SK-N-MC (cell line): Measurements from ENCODE around the gene PAK5.

Experiments used
- DNase-seq: peaks from one replicate; pipeline ENCODE4 v3.0.0-alpha.2; 2011; ENCODE audit warnings: low read depth, low spot score
- H3K27ac ChIP-seq: fragments of 200-600 bp; sonication (generic); 2 replicates; pipeline ENCODE4 v1.5.1; 2016; ENCODE audit warnings: mixed run types
- H3K36me3 ChIP-seq: fragments of 200-600 bp; sonication (generic); 2 replicates; pipeline ENCODE4 v1.6.1; 2017; ENCODE audit warnings: antibody characterized with exemption, low read length, mixed read lengths; ENCODE audit not compliant: insufficient read depth
- H3K4me3 ChIP-seq: fragments of 200-600 bp; sonication (generic); 2 replicates; pipeline ENCODE4 v1.5.1; 2016
- H3K9ac ChIP-seq: fragments of 200-600 bp; sonication (generic); 2 replicates; pipeline ENCODE4 v1.8.0; 2017; ENCODE audit warnings: mixed run types, mixed read lengths; ENCODE audit not compliant: insufficient read length
- H3K9me3 ChIP-seq: fragments of 200-600 bp; sonication (generic); 2 replicates; pipeline ENCODE4 v1.6.1; 2017; ENCODE audit warnings: low read depth, mild to moderate bottlenecking, antibody characterized with exemption, low read length, moderate library complexity, mixed read lengths
- FOXP2 ChIP-seq: optimal IDR thresholded peaks from 2 replicates; pipeline ENCODE3; 2011; ENCODE audit warnings: mild to moderate bottlenecking, moderate library complexity; ENCODE audit not compliant: insufficient read depth; ENCODE audit errors: extremely low read length, control extremely low read depth

Gene PAK5

DNA sequence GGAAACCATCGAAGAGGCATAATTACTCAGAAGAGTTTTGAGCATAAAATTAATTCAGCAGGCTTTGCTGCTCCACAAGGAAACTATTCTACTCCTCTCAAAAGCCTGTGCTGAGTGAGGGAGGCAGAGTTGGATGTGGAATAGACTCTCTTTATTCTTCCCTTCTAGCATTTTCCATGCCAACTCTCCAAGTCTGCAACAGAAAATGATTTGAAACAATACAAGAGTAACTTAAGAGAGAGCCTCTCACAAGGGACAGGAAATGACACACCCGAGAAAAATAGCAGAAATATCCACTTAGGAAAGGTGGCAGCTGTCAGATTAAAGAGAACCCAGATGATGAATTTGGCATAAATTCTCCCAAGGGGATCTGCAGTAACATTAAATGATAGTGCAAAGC, 350.8 kb downstream of the PAK5 start:
- Histone ChIP-seq H3K9me3 (no peaks in the 10 kb centered on the region), H3K36me3 (no peaks in the 10 kb centered on the region), H3K9ac (no peak overlapping the region), H3K4me3 (no peak overlapping the region), H3K27ac (no peak overlapping the region)
- TF ChIP-seq FOXP2, result no peak
- DNase-seq, result no peak
